ENCODE measurements around the gene TRAF3IP1. TPM values are rescaled to one million over a fixed set of nuclear protein-coding genes. Genes with fewer than 3 reads are reported as not detected.

The TRAF3IP1 gene
- total and polyA plus RNA-seq, 2 of the 13 experiments (the other 11 are each of a cell fraction or from before 2014, with no cell fraction given) = 4.1 to 12.9 TPM

- no peak for TF ChIP-seq KDM6A (CRISPR knock-in tag; IDR thresholded peaks at IDR 0.05; ENCODE audit: low read depth)
- TF ChIP-seq RARG (CRISPR knock-in tag; IDR thresholded peaks at IDR 0.05; ENCODE audit: low read depth) = no peak
- TF ChIP-seq KDM5B (CRISPR knock-in tag; IDR thresholded peaks at IDR 0.05; ENCODE audit: borderline replicate concordance) = peak; percentile 68; the same call in 1 of the 2 replicates
- TF ChIP-seq NR2F6 (IDR thresholded peaks at IDR 0.05) = no peak
- TF ChIP-seq NR2F6 (CRISPR knock-in tag; IDR thresholded peaks at IDR 0.05) = no peak; the same call in 1 of the 2 replicates
- TF ChIP-seq, protein P1, sequence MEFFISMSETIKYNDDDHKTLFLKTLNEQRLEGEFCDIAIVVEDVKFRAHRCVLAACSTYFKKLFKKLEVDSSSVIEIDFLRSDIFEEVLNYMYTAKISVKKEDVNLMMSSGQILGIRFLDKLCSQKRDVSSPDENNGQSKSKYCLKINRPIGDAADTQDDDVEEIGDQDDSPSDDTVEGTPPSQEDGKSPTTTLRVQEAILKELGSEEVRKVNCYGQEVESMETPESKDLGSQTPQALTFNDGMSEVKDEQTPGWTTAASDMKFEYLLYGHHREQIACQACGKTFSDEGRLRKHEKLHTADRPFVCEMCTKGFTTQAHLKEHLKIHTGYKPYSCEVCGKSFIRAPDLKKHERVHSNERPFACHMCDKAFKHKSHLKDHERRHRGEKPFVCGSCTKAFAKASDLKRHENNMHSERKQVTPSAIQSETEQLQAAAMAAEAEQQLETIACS (CRISPR knock-in tag; IDR thresholded peaks at IDR 0.05) = peak; percentile 51; the same call in 1 of the 2 replicates
- peak; percentile 29; the same call in 1 of the 2 replicates for TF ChIP-seq ZNF235 (CRISPR knock-in tag; IDR thresholded peaks at IDR 0.05; ENCODE audit: borderline replicate concordance)
- peak; percentile 41 for TF ChIP-seq XRCC5 (optimal IDR thresholded peaks at IDR 0.05; ENCODE audit: low read length)
- no peak for TF ChIP-seq ZNF776 (CRISPR knock-in tag; IDR thresholded peaks at IDR 0.05)
- TF ChIP-seq ZNF20 (CRISPR knock-in tag; IDR thresholded peaks at IDR 0.05) = no peak
- peak; percentile 81; the same call in 1 of the 2 replicates for TF ChIP-seq ZFP90 (CRISPR knock-in tag; IDR thresholded peaks at IDR 0.05; ENCODE audit: borderline replicate concordance)
- 0 out of 2 replicates have a peak, but pooled peaks have one; percentile 19 for TF ChIP-seq ESRRA (CRISPR knock-in tag; IDR thresholded peaks at IDR 0.05; ENCODE audit: low read depth)
- TF ChIP-seq ZNF687 (CRISPR knock-in tag; IDR thresholded peaks at IDR 0.05) = peak; percentile 68
- TF ChIP-seq, protein P2, sequence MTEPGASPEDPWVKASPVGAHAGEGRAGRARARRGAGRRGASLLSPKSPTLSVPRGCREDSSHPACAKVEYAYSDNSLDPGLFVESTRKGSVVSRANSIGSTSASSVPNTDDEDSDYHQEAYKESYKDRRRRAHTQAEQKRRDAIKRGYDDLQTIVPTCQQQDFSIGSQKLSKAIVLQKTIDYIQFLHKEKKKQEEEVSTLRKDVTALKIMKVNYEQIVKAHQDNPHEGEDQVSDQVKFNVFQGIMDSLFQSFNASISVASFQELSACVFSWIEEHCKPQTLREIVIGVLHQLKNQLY (CRISPR knock-in tag; IDR thresholded peaks at IDR 0.05) = no peak
- peak; percentile 72 for TF ChIP-seq MAX (IDR thresholded peaks at IDR 0.05)
- TF ChIP-seq, protein P3, sequence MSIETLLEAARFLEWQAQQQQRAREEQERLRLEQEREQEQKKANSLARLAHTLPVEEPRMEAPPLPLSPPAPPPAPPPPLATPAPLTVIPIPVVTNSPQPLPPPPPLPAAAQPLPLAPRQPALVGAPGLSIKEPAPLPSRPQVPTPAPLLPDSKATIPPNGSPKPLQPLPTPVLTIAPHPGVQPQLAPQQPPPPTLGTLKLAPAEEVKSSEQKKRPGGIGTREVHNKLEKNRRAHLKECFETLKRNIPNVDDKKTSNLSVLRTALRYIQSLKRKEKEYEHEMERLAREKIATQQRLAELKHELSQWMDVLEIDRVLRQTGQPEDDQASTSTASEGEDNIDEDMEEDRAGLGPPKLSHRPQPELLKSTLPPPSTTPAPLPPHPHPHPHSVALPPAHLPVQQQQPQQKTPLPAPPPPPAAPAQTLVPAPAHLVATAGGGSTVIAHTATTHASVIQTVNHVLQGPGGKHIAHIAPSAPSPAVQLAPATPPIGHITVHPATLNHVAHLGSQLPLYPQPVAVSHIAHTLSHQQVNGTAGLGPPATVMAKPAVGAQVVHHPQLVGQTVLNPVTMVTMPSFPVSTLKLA (IDR thresholded peaks at IDR 0.05) = peak; percentile 33; the same call in 1 of the 2 replicates
- peak; percentile 73 for TF ChIP-seq GATAD1 (CRISPR knock-in tag; IDR thresholded peaks at IDR 0.05)
- peak; percentile 82; the same call in 1 of the 2 replicates for TF ChIP-seq ZNF567 (CRISPR knock-in tag; IDR thresholded peaks at IDR 0.05; ENCODE audit: borderline replicate concordance)
- TF ChIP-seq ZNF317 (CRISPR knock-in tag; IDR thresholded peaks at IDR 0.05) = peak; percentile 61; the same call in 1 of the 2 replicates
- no peak for TF ChIP-seq ASH2L (IDR thresholded peaks at IDR 0.05; ENCODE audit: insufficient read length, low read depth, low read length)
- TF ChIP-seq ELF1 (CRISPR knock-in tag; IDR thresholded peaks at IDR 0.05) = no peak
- TF ChIP-seq, protein P4, sequence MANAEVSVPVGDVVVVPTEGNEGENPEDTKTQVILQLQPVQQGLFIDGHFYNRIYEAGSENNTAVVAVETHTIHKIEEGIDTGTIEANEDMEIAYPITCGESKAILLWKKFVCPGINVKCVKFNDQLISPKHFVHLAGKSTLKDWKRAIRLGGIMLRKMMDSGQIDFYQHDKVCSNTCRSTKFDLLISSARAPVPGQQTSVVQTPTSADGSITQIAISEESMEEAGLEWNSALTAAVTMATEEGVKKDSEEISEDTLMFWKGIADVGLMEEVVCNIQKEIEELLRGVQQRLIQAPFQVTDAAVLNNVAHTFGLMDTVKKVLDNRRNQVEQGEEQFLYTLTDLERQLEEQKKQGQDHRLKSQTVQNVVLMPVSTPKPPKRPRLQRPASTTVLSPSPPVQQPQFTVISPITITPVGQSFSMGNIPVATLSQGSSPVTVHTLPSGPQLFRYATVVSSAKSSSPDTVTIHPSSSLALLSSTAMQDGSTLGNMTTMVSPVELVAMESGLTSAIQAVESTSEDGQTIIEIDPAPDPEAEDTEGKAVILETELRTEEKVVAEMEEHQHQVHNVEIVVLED (CRISPR knock-in tag; IDR thresholded peaks at IDR 0.05; ENCODE audit: borderline replicate concordance) = peak; percentile 81
Measured at GRCh38 chr2:238320246-238320647, at the start of gene TRAF3IP1 (continued).
